Measurements from ENCODE around the gene NELL2.
"Not testable (repeated sequence)": the region's sequence is repeated elsewhere in the genome, so short reads cannot be mapped to it uniquely, and the experiment has no call there.

NELL2 gene

GRCh38 chr12:44697511-44697910, 178.6 kb downstream of the NELL2 start:
- no peak for DNase-seq

GRCh38 chr12:44696542-44696941, 179.6 kb downstream of the NELL2 start:
- no peak for DNase-seq

GRCh38 chr12:44694017-44694416, 182.1 kb downstream of the NELL2 start:
- DNase-seq, result no peak

DNA sequence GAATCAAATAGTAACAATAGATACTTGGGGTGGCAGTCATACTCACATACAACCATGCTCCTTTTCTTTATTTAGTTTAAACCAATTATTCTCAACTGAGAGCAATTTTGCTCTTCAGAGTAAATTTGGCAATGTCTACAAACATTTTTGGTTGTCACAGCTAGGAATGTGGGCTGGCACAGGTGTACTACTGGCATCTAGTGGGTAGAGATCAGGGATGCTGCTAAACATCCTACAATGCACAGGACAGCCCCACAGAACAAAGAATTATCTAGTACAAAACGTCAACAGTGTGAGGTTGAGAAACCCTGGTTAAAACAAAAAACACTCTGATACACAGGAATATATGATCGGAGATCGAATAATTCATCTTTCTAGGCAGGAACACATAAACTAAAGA, 186.5 kb downstream of the NELL2 start:
- no peak for DNase-seq

DNA sequence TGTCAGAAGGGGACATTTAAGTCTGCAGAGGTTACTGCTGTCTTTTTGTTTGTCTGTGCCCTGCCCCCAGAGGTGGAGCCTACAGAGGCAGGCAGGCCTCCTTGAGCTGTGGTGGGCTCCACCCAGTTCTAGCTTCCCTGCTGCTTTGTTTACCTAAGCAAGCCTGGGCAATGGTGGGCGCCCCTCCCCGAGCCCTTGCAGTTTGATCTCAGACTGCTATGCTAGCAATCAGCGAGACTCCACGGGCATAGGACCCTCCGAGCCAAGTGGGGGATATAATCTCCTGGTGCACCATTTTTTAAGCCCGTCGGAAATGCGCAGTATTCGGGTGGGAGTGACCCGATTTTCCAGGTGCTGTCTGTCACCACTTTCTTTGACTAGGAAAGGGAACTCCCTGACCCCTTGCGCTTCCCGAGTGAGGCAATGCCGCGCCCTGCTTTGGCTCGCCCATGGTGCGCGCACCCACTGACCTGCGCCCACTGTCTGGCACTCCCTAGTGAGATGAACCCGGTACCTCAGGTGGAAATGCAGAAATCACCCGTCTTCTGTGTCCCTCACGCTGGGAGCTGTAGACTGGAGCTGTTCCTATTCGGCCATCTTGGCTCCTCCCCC, 189.2 kb downstream of the NELL2 start:
- not testable (repeated sequence) for DNase-seq

DNA sequence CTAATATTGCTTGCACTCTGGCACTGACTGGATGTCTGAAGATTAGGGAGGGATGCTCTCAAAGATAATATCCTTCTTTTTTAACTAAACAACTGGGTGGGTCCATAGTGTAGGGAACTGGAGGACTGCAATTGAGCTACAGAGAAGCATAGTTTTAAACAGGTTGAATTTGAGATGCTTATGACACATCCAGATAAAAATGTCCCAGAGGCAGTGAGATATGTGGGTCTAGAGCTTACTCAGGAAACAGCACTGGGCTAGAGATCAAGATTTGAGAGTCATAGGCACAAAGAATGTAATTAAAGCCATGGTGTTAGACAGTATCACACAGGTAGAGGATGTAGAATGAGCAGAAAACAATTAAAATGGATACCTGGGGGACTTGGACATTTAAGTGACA, 198.4 kb downstream of the NELL2 start:
- no peak for DNase-seq

- DNase-seq, result no peak
Observed at GRCh38 chr12:44674875-44675274, 201.2 kb downstream of the NELL2 start.

DNA sequence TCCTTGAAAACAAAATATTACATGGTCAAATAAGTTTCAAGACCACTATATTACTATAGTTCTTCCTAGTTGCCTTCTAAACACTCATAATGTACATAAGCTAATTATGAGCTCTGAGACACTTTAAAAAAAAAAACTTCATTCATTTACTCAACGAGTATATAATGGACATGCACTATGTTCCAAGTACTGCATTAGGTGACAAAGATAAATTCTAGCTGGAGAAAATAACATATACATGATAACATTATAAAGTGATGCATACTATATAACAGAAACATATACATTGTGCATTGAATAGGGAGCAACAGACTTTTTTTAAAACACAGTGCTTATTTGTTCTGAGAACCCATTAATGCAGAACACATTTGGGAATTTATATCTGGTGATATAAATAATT, 202.3 kb downstream of the NELL2 start:
- no peak for DNase-seq

- DNase-seq, result no peak
Observed at GRCh38 chr12:44672042-44672441, 204.1 kb downstream of the NELL2 start.

DNA sequence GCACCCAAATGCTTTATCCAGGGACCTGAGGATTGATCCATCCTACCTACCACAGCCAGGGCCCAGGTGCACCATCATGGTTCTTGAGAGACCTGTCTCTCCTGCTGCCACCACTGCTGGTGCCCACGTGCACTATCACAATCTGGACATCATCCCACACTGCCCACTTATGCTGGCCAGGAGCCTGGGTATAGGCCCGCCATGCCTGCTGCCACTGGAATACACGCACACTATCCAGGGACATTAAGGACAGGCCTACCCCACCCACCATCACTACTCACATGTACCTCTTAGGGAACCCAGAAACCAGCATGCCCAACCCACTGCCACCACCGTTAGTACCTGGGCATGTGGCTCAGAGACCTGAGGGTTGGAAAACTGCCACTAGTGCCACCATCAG, 207.7 kb downstream of the NELL2 start:
- no peak for DNase-seq

DNA sequence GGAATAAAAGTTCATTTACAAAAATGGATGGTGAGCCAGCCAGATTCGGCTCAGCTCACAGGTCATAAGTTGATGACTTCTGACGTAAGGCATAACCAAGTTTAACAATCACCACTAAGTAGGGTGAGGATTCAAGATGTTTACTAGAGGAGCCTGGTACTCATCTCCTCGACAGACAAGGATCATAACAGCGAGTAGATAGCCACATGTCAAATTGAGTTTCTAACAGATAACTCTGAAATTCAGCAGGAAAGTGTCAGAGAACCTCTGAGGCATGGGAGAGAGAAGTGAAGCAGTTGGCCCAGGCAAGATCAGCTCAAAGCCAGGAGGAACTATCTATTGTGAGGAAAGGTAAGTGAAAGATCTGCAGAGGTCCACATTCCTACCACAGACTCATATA, 208.7 kb downstream of the NELL2 start:
- DNase-seq, result no peak

DNA sequence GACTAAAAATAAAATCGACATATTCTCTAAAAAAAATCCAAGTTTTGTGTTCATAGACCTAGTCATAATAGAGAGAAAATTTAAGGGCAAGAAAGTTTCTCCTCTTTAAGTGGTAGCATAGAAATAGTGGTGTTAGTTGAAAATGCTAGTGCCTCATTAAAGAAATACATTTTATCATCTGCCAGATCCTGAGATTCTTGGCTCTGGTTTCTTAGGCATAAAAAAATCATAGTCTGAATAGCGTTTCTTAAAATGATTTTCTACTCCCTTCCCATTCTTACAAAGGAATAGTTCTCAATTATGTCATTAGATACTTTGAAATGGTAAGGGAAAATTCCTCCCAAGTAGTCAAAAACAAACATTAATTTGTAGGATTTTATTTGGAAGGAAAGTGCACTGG, 212.8 kb downstream of the NELL2 start:
- no peak for DNase-seq

- DNase-seq, result no peak
Observed at GRCh38 chr12:44655846-44656245, 220.3 kb downstream of the NELL2 start.

- peak in 2 of 56 donors; percentile 4 to 16 for DNase-seq
Observed at GRCh38 chr12:44654646-44655639, 221.2 kb downstream of the NELL2 start.

- DNase-seq, result no peak
Observed at GRCh38 chr12:44653861-44654527, 222.1 kb downstream of the NELL2 start.

GRCh38 chr12:44649693-44650092, 226.4 kb downstream of the NELL2 start:
- DNase-seq, result no peak

DNA sequence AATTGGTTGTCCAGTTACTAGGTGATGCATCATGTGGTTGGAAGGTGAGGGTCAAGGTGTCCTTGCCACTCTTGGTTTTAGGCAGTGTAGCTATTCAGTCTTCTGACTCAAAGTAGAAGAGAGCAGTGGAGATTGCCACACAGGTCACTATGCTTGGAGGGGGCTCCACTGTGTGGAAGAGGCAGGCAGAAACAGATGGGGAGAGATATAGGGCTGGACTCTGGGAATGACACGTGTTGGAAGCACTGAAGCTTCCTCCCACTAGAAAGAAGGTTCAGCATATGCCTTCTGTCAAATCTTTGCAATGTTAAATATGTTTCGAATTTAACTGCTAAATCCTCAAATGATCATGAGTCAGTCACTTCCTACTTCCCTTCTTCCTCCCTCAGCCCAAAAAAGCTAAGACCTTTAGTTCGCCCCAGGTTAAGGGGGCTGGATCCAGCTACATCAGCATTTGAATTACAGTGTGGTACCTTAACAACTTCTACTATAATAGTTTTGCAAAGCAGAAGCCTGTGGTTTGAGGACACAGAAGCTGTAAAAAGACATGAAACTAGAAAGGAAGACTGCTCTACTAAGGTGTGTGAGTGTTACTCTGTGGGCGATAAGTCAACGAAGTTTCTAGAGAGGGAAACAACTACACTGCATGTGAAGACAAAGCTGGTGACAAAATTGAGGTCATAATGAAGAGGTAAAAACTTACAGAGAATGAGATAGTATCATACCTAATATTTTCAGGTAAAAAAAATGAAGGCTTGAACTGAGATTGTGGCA, 228.0 kb downstream of the NELL2 start:
- DNase-seq, result no peak

DNA sequence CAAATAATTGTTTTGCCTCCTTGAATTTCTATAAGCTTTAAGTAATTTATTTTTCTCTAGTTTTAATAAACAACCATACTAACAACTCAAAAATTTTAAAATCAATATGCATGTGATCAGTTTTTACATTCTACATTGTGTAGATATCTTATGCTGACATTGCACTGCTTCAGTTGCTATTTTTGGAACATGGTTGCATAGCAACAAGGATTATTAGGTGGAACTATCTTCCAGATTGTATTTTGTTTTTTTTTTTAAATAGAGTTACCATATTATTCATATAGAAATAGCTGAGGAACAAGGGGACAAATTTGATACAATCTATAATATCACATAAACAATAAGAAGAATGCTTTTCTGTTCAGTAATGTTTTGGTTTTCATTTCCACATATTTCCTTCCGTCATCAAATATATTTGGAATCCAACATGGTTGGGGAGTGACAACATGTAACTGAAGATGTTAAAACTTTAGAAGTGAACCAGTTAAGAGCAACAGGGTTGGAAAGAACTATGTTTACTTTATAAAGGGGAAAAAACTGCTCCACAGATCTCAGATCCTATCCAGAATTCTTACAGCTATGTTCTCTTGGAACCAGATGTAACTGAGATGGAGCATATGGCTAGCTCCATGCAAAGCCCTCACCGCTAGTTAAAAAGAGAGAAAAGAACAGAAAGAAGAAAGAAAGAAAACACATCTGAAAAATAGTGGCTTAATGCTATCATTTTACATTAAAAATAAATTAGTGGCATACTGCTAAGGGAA, 235.5 kb downstream of the NELL2 start:
- no peak for DNase-seq

DNA sequence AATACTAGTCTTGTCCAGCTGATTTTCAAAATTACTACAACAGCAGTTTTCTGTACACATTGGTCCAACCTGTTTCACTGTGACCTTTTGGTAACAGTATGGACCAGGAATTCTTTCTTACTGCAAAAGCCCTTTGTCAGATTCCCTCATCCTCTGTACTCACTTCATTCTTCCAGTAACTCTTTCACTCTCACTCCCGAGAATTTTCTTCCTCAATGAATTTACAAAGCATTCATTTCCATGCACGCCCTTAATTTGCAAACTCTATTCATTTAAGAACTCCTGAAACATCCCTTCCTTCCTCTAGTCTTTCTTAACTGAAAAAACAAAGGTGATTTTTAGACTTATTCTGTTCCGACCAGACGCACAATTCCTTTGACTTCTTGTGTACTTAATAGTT, 238.2 kb downstream of the NELL2 start:
- no peak for DNase-seq

DNA sequence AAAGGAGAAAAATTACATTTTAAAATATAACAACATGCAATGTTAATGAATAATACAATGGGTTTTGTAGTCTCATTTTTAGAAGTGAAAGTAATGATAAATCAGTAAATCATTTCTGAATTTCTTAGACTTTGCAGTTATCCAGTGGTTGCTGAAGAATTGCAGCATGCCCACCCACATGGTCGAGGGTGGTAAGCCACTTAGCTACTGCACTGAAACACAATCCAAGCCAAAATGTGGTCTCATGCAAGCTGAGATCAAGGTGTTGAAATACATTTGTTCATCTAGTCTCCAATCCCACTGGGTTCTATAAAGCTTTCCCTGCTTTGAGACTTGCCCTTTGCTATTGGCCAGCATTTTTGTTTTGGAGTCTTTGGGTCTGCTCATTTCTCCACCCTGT, 247.9 kb downstream of the NELL2 start:
- no peak for DNase-seq

Measured in amygdala (tissue), 56 donors.